Activated naive CD8-positive, alpha-beta T cell treated with anti-CD3 and anti-CD28 coated beads, Interleukin-2, amount 50 U/mL, for 24 hours (primary cell): ENCODE measurements around the gene INO80B.
"Not testable (repeated sequence)": the region's sequence is repeated elsewhere in the genome, so short reads cannot be mapped to it uniquely, and the experiment has no call there.

Source experiments
- ATAC-seq: fragments of 150-1000 bp; cut with Tn5 transposase; one replicate; pipeline ENCODE4 v1.10.0; 2021
- DNase-seq: peaks from one replicate; pipeline ENCODE4 v3.0.0; 2021
- H3K27ac Mint-ChIP-seq: one replicate; pipeline ENCODE4 v1.8.0; 2021; ENCODE audit warnings: mild to moderate bottlenecking, mixed read lengths
- H3K27me3 Mint-ChIP-seq: one replicate; pipeline ENCODE4 v1.8.0; 2021; ENCODE audit warnings: mixed read lengths
- H3K36me3 Mint-ChIP-seq: one replicate; pipeline ENCODE4 v1.8.0; 2021; ENCODE audit warnings: low read depth, mixed read lengths
- H3K4me1 Mint-ChIP-seq: one replicate; pipeline ENCODE4 v1.8.0; 2021; ENCODE audit warnings: mixed read lengths
- H3K4me3 Mint-ChIP-seq: one replicate; pipeline ENCODE4 v1.8.0; 2021; ENCODE audit warnings: mild to moderate bottlenecking, moderate library complexity, mixed read lengths
- H3K9me3 Mint-ChIP-seq: one replicate; pipeline ENCODE4 v1.8.0; 2021; ENCODE audit warnings: mixed read lengths

INO80B gene

DNA sequence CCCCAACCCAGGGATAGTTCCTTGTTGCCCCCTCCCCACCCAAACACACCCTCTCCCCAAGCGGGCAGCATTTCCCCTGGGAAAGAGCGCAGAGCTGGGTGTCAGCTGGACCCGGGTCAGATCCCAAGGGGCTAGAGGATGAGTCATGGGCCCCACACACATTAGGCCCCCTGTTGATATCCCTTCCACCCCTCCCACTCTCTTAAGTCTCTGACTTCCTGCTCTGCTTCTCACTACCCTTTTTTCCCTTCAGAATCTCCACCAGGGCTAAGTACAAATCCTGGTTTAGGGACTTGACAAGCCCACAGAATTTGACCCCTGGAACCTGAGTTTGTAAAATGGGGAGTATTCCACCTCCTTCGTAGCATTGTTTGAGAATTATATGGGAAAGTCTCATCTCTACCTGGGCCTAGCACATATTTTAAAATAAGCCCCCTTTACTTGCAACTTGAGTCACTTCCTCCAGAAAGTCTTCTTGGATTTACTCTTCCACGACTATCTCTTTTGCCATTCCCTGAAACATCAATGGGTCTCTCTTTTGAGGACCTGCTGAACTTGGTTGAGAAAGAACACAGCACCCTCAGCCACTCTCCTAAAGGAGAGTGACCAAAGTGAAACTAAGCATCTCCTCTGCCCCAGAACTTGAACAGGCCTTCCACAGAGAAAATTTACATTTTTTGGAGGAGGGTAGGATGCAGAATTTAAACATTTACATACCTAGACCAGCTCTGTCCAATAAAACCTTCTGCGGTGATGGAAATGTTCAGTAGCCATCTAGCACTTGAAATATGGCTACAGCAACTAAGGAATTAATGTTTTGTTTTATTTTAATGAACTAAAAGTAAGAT lies 17.8 kb upstream of the INO80B start:
- Mint-ChIP-seq H3K27ac (no peak overlapping the region), H3K36me3 (no peaks in the 10 kb centered on the region), H3K9me3 (no peaks in the 10 kb centered on the region), H3K4me1 (peaks cover 10% of the 10 kb centered on the region), H3K4me3 (no peak overlapping the region), H3K27me3 (peaks cover 21% of the 10 kb centered on the region)
- DNase-seq (no peak), ATAC-seq (no peak)

DNA sequence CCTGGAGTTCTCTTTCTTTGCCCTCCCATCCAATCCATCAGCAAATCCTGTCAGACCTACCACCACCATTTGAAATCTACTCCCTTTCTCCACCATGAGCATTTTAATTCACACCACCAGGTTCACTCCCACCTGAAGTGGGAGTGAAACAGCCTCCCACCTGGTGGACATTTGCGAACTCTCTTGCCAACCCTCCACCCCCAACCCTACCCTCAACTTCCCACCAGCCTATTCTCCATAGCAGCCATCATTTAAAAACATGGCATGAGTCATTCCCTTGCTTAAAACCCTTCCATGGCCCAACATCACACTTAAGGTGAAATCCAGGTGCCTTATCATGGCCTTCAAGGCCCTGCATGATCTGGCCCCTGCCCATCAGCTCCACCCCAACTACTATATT lies 16.6 kb upstream of the INO80B start:
- Mint-ChIP-seq H3K4me1 (peaks cover 13% of the 10 kb centered on the region), H3K4me3 (no peak overlapping the region), H3K27me3 (peaks cover 30% of the 10 kb centered on the region), H3K27ac (no peak overlapping the region), H3K9me3 (no peaks in the 10 kb centered on the region), H3K36me3 (no peaks in the 10 kb centered on the region)
- ATAC-seq (no peak), DNase-seq (no peak)

DNA sequence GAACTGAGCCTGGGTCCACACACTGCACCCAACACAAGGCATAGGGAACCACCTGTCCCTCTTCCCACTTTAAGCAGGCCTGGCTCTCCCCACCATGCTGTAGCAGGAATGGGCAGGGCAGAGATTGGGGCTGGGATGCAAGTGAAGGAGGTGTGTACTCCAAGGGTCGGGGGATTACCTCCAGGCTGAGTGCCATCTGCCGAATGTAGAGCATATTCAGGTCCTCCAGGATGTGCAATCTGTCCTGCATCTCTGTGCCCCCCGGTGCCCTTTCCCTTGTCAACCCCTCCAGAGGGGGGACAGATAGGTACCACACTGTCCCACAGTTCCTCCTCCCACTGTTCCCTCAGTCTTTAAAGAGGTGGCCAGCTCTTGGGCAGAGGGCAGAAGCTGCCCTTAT lies 15.5 kb upstream of the INO80B start:
- H3K4me3 Mint-ChIP-seq, result no peak overlapping the region

DNA sequence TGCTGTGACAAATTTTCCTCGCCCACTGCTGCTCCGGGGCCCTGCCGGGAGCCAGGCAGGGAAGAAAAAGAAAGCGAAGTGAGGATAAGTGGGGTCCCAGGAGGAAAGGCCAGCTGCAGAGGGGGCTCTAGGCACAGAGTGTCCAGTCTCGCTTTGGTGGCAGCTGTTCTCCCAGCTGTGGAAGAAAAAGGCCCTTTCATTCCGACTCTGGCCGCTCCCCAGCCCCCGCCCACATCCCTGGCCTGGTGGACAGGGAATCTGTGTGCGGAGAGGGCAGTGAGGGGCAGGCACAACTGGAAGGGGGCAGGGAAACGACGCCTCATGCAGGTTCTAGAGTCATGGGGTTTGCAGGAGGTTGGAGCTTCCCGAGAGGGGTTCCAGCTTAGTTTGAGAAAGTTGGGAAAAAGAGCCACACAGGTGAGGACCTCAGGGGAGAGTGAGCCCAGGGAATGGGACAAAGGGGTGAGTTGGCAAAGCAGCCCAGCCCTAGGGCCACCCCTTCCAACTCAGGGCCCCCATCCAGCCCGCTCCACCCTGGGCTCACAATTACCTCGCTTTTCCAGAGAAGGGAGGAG lies 15.0 kb upstream of the INO80B start:
- no peak for DNase-seq
- H3K36me3 Mint-ChIP-seq, result no peaks in the 10 kb centered on the region
- peaks cover 21% of the 10 kb centered on the region for H3K4me1 Mint-ChIP-seq
- no peak overlapping the region for H3K27ac Mint-ChIP-seq
- H3K9me3 Mint-ChIP-seq, result no peaks in the 10 kb centered on the region
- no peak for ATAC-seq
- H3K4me3 Mint-ChIP-seq, result peak overlapping the region; percentile 41
- H3K27me3 Mint-ChIP-seq, result peaks cover 40% of the 10 kb centered on the region

More for the DNA sequence above, 15.5 kb upstream of the INO80B start:
- no peak for DNase-seq
- peaks cover 16% of the 10 kb centered on the region for H3K4me1 Mint-ChIP-seq
- no peaks in the 10 kb centered on the region for H3K36me3 Mint-ChIP-seq
- no peaks in the 10 kb centered on the region for H3K9me3 Mint-ChIP-seq
- H3K27me3 Mint-ChIP-seq, result peaks cover 35% of the 10 kb centered on the region
- ATAC-seq, result no peak
- no peak overlapping the region for H3K27ac Mint-ChIP-seq

DNA sequence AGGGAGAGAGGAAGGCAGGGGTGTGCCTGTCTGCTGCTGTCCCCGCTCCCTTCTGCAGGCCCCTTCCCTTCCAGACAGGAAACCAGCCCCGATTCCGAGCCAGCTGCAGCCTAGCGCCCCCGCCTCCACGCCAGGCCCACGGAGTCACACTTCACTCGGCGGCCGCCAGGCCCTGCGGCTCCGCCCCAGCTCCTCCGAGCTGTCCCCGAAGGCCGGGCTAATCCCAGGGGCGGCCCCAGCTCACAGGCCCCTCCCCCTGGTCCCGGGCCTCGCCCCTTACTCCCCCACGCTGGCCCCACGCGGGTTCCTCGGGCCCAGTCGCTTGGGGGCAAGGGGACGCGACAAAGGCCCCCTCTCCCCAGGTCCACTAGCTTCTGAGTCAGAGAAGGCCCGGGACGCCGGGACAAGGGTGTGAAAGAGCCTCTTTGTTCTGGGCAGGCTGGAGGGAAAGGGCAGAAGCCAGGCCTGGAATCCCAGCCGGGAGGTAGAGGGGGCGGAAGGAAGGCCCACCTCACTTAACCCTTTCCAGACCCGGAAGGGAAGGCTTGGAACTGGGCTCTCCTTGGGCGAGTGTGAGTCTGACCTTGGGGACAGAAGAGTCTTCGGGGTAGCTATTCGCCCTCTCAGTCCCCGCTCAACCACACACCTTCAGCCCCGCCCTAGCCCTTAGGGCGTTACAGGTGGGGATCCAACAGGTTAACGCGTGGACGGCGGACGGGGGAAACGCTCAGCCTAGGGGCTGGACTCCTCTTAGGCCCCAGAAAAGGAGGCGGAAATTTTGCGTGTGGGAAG lies 14.3 kb upstream of the INO80B start:
- H3K27ac Mint-ChIP-seq, result no peak overlapping the region
- peak; percentile 70 for DNase-seq

DNA sequence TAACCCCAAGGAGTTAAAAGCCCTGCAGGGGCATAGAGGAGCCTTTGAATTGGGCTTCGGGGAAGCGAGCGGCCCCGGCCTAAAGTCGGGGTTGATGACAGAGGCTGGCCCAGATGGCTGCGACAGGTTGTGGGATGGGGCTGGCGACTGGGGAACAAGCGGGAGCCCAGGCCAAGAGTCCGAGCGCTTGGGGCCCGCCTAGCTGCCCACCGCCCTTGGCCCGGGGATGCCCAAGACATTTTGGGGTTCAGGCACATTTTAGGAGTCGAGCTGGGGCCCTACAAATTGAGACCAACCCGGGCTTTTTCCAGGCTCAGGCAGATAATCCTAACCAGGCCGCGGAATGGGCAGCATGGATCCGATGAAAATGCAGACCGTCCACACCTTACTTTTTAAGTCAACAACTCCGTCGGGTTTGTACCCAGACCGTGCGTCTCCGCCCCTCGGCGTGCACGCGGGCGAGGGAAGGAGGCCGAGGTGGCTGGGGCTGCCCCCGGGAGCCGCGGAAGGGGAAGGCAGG lies 13.7 kb upstream of the INO80B start:
- H3K9me3 Mint-ChIP-seq, result no peaks in the 10 kb centered on the region
- H3K27ac Mint-ChIP-seq, result no peak overlapping the region
- DNase-seq (peak; percentile 42), ATAC-seq (no peak)
- H3K4me3 Mint-ChIP-seq, result peak overlapping the region; percentile 67
- peaks cover 22% of the 10 kb centered on the region for H3K4me1 Mint-ChIP-seq
- peaks cover 43% of the 10 kb centered on the region for H3K27me3 Mint-ChIP-seq
- H3K36me3 Mint-ChIP-seq, result no peaks in the 10 kb centered on the region

More for the DNA sequence above, 14.3 kb upstream of the INO80B start:
- peak; percentile 87 for ATAC-seq
- H3K36me3 Mint-ChIP-seq, result no peaks in the 10 kb centered on the region
- peak overlapping the region; percentile 67 for H3K4me3 Mint-ChIP-seq
- H3K9me3 Mint-ChIP-seq, result no peaks in the 10 kb centered on the region
- H3K27me3 Mint-ChIP-seq, result peaks cover 42% of the 10 kb centered on the region
- H3K4me1 Mint-ChIP-seq, result peaks cover 22% of the 10 kb centered on the region

DNA sequence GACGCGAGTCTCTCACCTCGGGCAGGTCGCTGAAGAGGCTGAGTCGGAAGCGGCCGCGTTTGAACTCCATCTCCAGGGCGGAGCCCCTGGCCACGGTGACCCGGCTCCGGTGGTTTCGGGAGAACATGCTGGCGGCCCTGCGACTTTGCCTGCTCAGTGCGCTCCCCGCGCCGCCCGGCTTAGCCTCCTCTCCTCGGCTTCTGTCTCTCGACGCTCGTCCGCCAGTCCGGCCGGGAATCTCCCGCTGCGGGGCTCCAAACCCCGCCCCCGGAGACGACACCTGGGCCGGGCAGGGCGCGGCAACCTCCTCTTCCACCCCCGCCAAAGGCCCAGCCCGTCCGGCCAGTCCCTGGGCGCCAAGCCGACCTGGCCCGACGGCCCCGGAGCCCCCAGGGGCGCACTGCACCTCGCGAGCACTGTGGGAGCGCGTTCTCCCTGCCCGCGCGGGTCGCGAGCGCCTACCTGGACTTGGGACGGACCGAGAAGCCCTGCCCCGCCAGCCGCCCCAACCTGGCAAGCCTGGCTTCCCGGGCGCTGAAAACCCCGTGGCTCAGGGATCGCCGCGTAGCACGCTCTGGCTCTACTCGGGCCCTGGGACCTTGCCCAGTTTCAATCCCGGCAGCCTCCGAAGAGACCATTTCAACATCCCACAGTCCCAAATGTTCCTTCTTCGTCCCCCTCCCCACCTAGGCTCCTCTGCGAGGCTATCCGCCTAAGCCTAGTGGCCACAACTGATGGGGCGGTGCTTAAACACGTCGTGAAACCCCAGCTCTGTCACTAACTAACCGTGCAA lies 13.0 kb upstream of the INO80B start, which contains the start of gene RTKN:
Gene RTKN, minus strand, starts transcription at position 248 of the 793 bp plus-strand sequence. Its CDS starts 121 bp downstream, at position 127.
- H3K27me3 Mint-ChIP-seq, result peaks cover 43% of the 10 kb centered on the region

DNA sequence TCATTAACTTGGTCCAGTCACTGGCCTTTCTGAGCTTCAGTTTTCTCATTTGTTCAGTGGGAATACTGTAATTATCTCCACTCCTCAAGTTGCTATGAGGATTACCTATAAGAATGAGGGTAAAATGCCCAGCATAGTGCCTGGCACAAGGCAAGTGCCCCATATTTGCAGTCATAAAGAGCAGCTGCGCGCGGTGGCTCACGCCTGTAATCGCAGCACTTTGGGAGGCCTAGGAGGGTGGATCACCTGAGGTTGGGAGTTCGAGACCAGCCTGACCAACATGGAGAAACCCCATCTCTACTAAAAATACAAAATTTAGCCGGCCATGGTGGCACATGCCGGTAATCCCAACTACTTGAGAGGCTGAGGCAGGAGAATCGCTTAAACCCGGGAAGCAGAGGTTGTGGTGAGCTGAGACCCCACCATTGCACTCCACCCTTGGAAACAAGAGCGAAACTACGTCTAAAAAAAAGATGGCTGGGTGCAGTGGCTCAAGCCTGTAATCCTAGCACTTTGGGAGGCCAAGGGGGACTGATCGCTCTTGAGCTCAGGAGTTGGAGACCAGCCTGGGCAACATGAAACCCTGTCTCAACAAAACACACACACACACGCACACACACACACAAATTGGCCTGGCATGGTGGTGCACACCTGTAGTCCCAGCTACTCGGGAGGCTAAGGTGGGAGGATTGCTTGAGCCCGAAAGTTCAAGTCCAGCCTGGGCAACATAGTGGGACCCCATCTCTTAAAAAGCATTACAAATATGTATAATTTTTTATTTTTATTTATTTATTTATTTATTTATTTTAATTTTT lies 12.2 kb upstream of the INO80B start:
- not testable (repeated sequence) for H3K27ac Mint-ChIP-seq, DNase-seq, H3K9me3 Mint-ChIP-seq, ATAC-seq, H3K36me3 Mint-ChIP-seq
- H3K27me3 Mint-ChIP-seq, result peaks cover 43% of the 10 kb centered on the region
- peak overlapping the region; percentile 56 for H3K4me3 Mint-ChIP-seq
- peaks cover 19% of the 10 kb centered on the region for H3K4me1 Mint-ChIP-seq

More for the DNA sequence above, 13.0 kb upstream of the INO80B start, which contains the start of gene RTKN:
- peak; percentile 40 for ATAC-seq
- Mint-ChIP-seq H3K4me1 (peaks cover 22% of the 10 kb centered on the region), H3K27ac (no peak within 1 kb of the TSS), H3K4me3 (peak within 1 kb of the TSS; percentile 67), H3K9me3 (no peaks in the 10 kb centered on the region), H3K36me3 (no peaks in the 10 kb centered on the region)
- DNase-seq, result no peak

DNA sequence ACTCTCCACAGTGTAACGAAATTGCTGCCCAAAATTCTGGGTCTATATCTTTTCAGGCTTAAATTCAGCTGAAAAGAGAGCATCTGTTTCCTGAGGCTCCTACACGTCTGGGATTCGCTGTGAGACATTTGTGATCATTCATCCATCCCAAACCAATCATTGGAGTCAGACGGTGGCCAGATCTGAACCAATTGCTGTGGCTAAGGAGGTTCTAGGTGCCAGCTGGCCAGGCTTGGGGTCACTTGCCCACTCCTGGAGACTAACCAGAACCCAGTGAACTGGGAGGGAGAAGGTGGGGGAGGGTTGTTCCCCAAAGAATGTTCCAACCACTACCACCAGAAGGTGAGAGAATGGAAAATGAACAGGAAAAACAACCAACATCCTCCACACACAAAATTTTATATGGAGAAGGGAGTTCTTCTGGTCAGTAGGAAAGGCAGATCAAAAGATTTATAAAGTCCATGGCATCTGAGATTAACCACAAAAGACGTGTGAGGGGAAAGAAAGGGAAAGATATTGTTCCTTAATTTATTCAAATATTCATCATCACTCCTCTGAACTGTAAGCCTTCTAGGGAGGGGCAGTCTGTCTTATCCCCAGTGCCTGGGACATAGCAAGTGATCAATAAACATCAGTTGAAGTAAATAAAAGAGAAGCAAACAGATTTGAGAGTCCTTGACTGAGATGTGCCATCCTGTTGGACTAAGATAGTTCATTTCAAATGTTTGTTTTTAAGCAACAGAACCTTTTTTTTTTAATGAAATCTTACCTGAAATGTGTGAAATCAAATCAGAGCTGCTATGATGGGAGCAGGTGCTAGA lies 10.2 kb upstream of the INO80B start:
- peaks cover 35% of the 10 kb centered on the region for H3K27me3 Mint-ChIP-seq
- no peaks in the 10 kb centered on the region for H3K36me3 Mint-ChIP-seq
- H3K9me3 Mint-ChIP-seq, result no peaks in the 10 kb centered on the region
- H3K4me1 Mint-ChIP-seq, result peaks cover 19% of the 10 kb centered on the region
- DNase-seq (no peak), ATAC-seq (no peak)
- no peak overlapping the region for H3K27ac Mint-ChIP-seq
- H3K4me3 Mint-ChIP-seq, result no peak overlapping the region

DNA sequence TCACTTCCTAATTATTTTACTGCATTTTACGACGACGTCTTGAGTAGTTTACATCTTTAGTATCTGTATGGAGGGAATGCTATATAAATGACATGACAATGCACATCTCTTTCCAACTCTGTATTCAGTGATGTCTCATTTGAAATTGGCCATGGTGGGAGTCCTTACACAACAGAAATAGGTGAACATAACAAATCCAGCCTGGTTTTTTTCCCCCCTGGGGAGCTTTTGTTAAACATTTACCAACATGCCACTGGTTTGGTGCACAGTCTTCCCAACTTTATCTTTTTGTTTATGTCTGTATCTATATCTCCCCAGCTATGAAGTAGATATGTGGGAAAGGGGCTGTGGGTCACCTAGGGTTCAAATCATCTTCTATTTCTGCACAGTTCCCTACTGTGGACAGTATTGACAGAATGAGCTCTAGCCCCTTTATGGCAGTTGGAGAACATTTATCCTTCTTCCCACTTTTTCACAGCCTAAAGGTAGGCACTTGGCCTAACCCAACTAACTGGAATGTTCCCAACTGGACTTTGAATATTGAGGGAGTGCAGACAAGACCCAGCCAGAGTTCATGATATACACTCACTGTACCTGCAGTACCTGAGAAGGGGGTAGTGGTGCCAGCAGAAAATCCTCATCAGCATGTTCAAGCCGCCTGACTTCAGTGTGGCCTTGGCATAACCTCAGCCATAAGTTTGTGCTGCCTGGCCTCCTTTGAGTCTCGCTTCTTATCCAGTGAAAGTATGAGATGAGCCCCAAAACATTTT lies 7.5 kb upstream of the INO80B start:
- H3K9me3 Mint-ChIP-seq, result no peaks in the 10 kb centered on the region
- H3K27me3 Mint-ChIP-seq, result peaks cover 18% of the 10 kb centered on the region
- H3K4me1 Mint-ChIP-seq, result peaks cover 11% of the 10 kb centered on the region
- H3K4me3 Mint-ChIP-seq, result no peak overlapping the region
- no peaks in the 10 kb centered on the region for H3K36me3 Mint-ChIP-seq
- no peak overlapping the region for H3K27ac Mint-ChIP-seq
- ATAC-seq (no peak), DNase-seq (no peak)

DNA sequence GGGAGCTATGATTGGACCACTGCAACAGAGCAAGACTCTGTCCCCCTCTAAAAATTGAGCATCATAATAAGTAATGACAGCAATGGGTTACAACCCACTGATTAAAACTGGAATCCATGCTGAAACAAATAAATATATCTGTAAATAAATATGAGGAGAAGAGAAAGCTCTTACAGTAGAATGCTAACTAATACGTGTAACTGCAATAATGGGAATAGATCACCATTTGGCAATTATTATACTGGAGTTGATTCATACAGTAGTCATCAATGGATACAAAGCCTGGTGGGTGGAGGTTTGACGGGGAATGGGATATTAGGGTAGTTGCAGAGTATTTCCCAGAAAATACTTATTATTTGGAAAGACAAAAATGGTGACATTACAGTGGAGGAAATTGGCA lies 6.1 kb upstream of the INO80B start:
- H3K36me3 Mint-ChIP-seq, result no peaks in the 10 kb centered on the region
- no peak overlapping the region for H3K27ac Mint-ChIP-seq
- H3K4me3 Mint-ChIP-seq, result no peak overlapping the region

DNA sequence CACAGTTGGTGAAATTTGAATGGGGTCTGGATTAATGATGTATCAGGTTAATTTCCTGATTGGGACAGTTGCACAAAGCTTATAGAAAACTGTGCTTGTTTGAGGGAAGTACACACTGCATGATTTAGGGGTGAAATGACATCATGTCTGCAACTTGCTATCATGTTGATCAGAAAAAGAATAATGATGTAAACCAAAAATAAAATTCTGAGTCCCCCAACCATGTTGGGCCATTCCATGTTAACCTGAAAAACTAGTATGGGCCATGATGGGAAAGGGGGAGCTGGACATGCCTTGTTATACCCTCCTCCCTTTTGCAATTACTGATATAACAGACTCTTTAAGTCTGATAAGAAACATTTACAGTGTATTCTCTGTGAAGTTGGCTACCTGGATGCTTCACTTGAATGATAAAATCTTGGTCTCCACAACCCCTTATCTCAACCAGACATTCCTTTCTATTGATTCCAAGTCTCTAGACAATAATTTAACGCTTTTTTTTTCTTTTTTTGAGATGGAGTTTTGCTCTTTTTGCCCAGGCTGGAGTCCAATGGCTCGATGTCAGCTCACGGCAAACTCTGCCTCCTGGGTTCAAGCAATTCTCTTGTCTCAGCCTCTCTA lies 4.2 kb upstream of the INO80B start:
- ATAC-seq, result no peak

More for the DNA sequence above, 6.1 kb upstream of the INO80B start:
- Mint-ChIP-seq H3K9me3 (no peaks in the 10 kb centered on the region), H3K4me1 (peaks cover 16% of the 10 kb centered on the region), H3K27me3 (peaks cover 13% of the 10 kb centered on the region)
- DNase-seq, result no peak
- ATAC-seq, result no peak

More for the DNA sequence above, 4.2 kb upstream of the INO80B start:
- H3K27ac Mint-ChIP-seq, result no peak overlapping the region
- no peak overlapping the region for H3K4me3 Mint-ChIP-seq
- H3K27me3 Mint-ChIP-seq, result peaks cover under 1% of the 10 kb centered on the region
- peaks cover 22% of the 10 kb centered on the region for H3K4me1 Mint-ChIP-seq
- peaks cover 2% of the 10 kb centered on the region for H3K36me3 Mint-ChIP-seq
- no peaks in the 10 kb centered on the region for H3K9me3 Mint-ChIP-seq
- DNase-seq, result no peak
